Loucy (cell line): ENCODE data around the gene COQ2.

Experiments
- CTCF ChIP-seq: fragments of 200-600 bp; sonication (generic); conservative IDR thresholded peaks from 2 replicates; pipeline ENCODE4 v1.5.1; 2014; ENCODE audit warnings: mild to moderate bottlenecking, antibody characterized with exemption, low read length
- EZH2phosphoT487 ChIP-seq: fragments of 200-600 bp; IDR thresholded peaks from 2 replicates; pipeline ENCODE4 v1.6.1; 2018; ENCODE audit warnings: antibody characterized with exemption, mild to moderate bottlenecking, moderate library complexity, borderline replicate concordance

GRCh38 chr4:83331956-83332355 is 47.4 kb upstream of the COQ2 start:
- TF ChIP-seq CTCF (no peak), EZH2phosphoT487 (no peak)
